Activated T-helper 2 cell treated with anti-CD3 and anti-CD28 coated beads, Interferon-gamma antibody, Interleukin-2, Interleukin-4, amounts not matched to agents 10 μg/mL and 5 μg/mL and 100 μg/mL, durations not matched to agents 14 hours and 24 hours and 36 hours (primary cell): Measurements from ENCODE around the gene ZNF134. TPM values are rescaled to one million over a fixed set of nuclear protein-coding genes. Genes with fewer than 3 reads are reported as not detected.

Experiments
- DNase-seq: peaks from one replicate; pipeline ENCODE4 v3.0.0; 2021; ENCODE audit warnings: low spot score
- H3K27ac Mint-ChIP-seq: one replicate; pipeline ENCODE4 v1.8.0; 2021; ENCODE audit warnings: mixed read lengths
- H3K27me3 Mint-ChIP-seq: one replicate; pipeline ENCODE4 v1.8.0; 2021; ENCODE audit warnings: low read depth, mixed read lengths
- H3K36me3 Mint-ChIP-seq: one replicate; pipeline ENCODE4 v1.8.0; 2021; ENCODE audit warnings: low read depth, mixed read lengths
- H3K4me1 Mint-ChIP-seq: one replicate; pipeline ENCODE4 v1.8.0; 2021; ENCODE audit warnings: low read depth, mixed read lengths
- H3K4me3 Mint-ChIP-seq: one replicate; pipeline ENCODE4 v1.8.0; 2021; ENCODE audit warnings: low read depth, mild to moderate bottlenecking, moderate library complexity, mixed read lengths
- H3K9me3 Mint-ChIP-seq: one replicate; pipeline ENCODE4 v1.8.0; 2021; ENCODE audit warnings: mixed read lengths
- intact Hi-C: fragments of 100-400 bp; cut with micrococcal nuclease; formaldehyde crosslinking; loops from one replicate; pipeline ENCODE4 v1.15.1; 2023
- total RNA-seq: library from RNA; stranded (reverse); gene quantifications from 2 replicates; pipeline ENCODE4 v1.2.3, GENCODE V29; 2022

ZNF134 gene
- total RNA-seq, 1 donor from 2014 or later: 7.9 TPM

DNA sequence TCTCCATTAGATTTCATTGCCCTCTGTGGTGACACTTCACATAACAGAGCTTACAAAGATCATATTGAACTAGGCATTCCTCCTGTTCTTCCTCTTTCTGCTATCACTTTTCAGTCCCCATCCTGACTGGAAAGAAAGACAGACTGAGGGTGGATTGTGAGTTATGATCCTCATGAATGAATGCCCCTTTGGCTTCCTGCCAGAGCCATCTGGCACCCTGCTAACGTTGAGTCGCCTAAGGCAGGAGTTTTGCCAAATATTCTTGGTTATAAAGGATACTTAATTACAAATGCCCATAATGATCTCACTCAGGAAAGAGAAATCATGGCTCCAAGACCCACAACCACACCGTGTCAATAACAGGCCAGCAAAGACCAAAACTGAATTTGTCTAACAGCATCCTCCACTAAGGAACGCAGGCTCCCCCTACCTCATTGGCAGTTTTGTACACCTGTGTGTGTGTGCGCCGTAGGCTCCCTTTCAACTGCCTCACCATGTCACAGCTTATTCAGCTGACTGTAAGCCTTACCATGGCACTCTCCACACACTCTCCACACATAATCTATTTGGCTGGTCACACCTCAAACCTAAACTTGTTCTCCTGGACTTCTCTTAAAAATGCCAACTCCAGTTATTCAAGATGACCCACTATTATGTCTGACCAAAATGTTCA is 34.4 kb downstream of the ZNF134 start:
- Mint-ChIP-seq H3K27ac (no peak overlapping the region), H3K36me3 (peaks cover 5% of the 10 kb centered on the region), H3K9me3 (peaks cover 68% of the 10 kb centered on the region), H3K4me3 (no peak overlapping the region), H3K27me3 (no peaks in the 10 kb centered on the region), H3K4me1 (no peaks in the 10 kb centered on the region)
- intact Hi-C loops: no loop called here
- no peak for DNase-seq

- peaks cover 80% of the 10 kb centered on the region for H3K9me3 Mint-ChIP-seq
Observed at GRCh38 chr19:57651654-57651996, 37.6 kb downstream of the ZNF134 start.

DNA sequence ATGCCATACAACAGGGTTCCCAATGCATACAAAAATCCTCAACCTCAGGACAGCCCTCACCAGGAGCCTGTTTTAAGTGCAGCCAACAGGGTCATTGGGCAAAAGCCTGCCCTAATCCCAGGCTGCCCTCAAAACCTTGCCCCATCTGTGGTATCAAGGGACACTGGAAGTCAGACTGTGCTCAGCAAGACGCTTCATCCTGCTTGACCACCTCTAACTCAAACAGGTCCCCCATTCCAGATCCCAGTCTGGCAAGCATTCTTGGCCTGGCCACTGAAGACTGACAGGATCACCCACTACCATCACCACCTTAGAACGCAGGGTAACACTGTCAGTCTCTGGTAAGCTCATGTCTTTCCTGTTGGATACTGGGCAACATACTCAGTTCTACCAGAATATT is 39.6 kb downstream of the ZNF134 start:
- H3K27ac Mint-ChIP-seq: no peak overlapping the region
- DNase-seq: no peak
- peaks cover 66% of the 10 kb centered on the region for H3K9me3 Mint-ChIP-seq
- intact Hi-C loops: no loop called here
- H3K4me3 Mint-ChIP-seq: no peak overlapping the region
- peaks cover 4% of the 10 kb centered on the region for H3K36me3 Mint-ChIP-seq
- no peaks in the 10 kb centered on the region for H3K27me3 Mint-ChIP-seq
- no peaks in the 10 kb centered on the region for H3K4me1 Mint-ChIP-seq

More at GRCh38 chr19:57651654-57651996, 37.6 kb downstream of the ZNF134 start:
- H3K27me3 Mint-ChIP-seq: no peaks in the 10 kb centered on the region
- no peak for DNase-seq
- intact Hi-C loops: no loop called here
- peaks cover 4% of the 10 kb centered on the region for H3K36me3 Mint-ChIP-seq
- no peak overlapping the region for H3K4me3 Mint-ChIP-seq
- H3K4me1 Mint-ChIP-seq: no peaks in the 10 kb centered on the region
- H3K27ac Mint-ChIP-seq: no peak overlapping the region

GRCh38 chr19:57655443-57655842 is 41.4 kb downstream of the ZNF134 start:
- H3K9me3 Mint-ChIP-seq: peaks cover 68% of the 10 kb centered on the region
- no peak overlapping the region for H3K27ac Mint-ChIP-seq
- peaks cover 4% of the 10 kb centered on the region for H3K36me3 Mint-ChIP-seq
- H3K27me3 Mint-ChIP-seq: no peaks in the 10 kb centered on the region
- H3K4me3 Mint-ChIP-seq: no peak overlapping the region
- no peak for DNase-seq
- intact Hi-C loops: no loop called here
- H3K4me1 Mint-ChIP-seq: no peaks in the 10 kb centered on the region

GRCh38 chr19:57656346-57656745 is 42.3 kb downstream of the ZNF134 start:
- peaks cover 69% of the 10 kb centered on the region for H3K9me3 Mint-ChIP-seq

DNA sequence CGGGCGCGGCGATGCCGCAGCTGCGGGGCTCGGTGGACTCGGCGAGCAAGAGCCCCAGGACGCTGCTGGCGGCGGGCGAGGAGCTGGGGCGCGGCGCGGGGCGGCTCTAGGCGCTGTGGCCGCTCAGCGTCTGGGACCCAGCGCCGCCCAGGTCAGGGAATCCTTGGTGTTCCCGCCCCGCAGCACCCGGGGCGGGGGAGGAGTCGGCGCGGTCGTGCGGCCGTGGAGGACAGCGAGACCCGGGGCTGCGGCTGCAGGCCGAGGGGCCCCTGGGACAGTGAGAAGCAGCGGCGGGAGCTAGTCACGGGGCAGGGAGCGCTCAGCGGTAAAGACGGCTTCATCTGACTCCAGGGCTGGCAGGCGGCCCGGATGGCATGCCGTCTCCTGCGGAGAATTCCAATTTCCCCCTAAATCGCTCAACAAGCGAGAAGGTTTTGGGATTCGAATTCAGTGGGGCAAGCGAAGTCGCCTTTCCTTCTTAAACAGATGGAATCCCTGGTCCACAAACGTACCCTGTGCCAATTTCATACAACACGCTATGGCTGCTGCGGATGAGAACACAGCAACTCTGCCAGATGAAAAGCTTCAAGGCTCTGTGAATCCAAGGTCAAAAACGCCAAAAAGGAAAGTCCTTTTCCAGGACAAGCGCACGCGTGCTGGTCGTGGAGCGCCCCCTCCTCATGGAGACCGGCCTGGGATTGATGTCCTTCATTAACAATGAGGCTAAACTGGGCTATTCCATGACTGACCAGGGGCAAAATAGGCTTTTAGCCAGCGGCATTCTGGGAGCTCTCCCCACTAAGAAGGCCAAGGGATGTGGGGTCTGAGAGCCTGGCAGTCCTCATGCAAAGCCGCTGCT is 50.5 kb downstream of the ZNF134 start:
- Mint-ChIP-seq H3K36me3 (no peaks in the 10 kb centered on the region), H3K27ac (no peak overlapping the region), H3K27me3 (peaks cover 9% of the 10 kb centered on the region), H3K9me3 (peaks cover 17% of the 10 kb centered on the region), H3K4me1 (no peaks in the 10 kb centered on the region), H3K4me3 (peak overlapping the region; percentile 79)
- intact Hi-C loops: no loop called here
- DNase-seq: no peak

More at GRCh38 chr19:57656346-57656745, 42.3 kb downstream of the ZNF134 start:
- no peaks in the 10 kb centered on the region for H3K27me3 Mint-ChIP-seq
- H3K27ac Mint-ChIP-seq: no peak overlapping the region
- intact Hi-C loops: no loop called here
- peaks cover 4% of the 10 kb centered on the region for H3K36me3 Mint-ChIP-seq
- H3K4me1 Mint-ChIP-seq: no peaks in the 10 kb centered on the region
- no peak overlapping the region for H3K4me3 Mint-ChIP-seq
- DNase-seq: no peak

DNA sequence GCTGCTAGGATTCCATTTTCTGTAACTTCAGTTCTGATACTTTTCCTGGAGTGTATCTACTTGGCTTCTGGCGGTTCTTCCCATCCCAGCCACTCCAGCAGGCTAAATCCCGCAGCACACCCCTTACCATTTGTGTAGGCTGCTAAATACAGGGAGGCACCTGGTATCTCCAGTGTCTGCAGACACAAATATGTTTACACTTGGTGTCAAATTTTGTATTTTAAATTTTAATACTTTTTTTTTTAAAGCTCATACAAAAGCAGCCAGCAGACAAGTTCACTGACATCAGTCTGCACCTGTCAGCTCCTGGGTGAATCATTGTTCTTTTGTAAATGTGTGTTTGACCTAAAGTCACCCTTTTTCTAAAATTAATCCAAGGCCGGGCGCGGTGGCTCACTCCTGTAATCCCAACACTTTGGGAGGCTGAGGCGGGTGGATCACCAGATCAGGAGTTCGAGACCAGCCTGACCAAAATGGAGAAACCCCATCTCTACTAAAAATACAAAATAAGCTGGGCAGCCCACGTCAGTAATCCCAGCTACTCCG is 51.3 kb downstream of the ZNF134 start:
- Mint-ChIP-seq H3K36me3 (no peaks in the 10 kb centered on the region), H3K4me3 (peak overlapping the region; percentile 21), H3K4me1 (no peaks in the 10 kb centered on the region), H3K9me3 (peaks cover 13% of the 10 kb centered on the region), H3K27ac (no peak overlapping the region), H3K27me3 (peaks cover 9% of the 10 kb centered on the region)
- DNase-seq: no peak
- intact Hi-C loops: no loop called here

- DNase-seq: no peak
- intact Hi-C loops: no loop called here
- Mint-ChIP-seq H3K4me1 (no peaks in the 10 kb centered on the region), H3K36me3 (no peaks in the 10 kb centered on the region), H3K9me3 (peaks cover 16% of the 10 kb centered on the region), H3K27me3 (peaks cover 9% of the 10 kb centered on the region), H3K4me3 (no peak overlapping the region), H3K27ac (no peak overlapping the region)
Observed at GRCh38 chr19:57667228-57667627, 53.2 kb downstream of the ZNF134 start.

DNA sequence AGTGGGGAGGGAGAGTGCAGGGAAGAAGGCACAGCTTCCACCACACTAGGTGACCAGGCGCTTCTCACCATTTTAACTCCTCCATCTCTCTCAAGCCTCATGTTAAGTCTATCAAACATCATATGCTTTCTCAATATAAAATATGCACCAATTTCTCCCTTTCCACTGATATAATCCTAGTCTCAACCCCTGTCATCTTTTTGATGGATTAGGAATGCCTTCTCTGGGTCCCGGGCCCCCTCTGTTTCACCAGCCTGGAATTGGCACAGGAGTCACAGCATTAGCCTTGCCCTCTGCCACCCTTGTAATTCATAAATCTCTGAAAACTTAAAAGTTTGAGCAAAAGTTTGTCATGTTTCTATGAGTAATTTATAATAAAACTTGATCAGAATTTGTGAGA is 54.6 kb downstream of the ZNF134 start, which contains the start of gene ZSCAN4:
TSS of gene ZSCAN4 (plus strand) at position 301 of the 400 bp plus-strand sequence. CDS start 7,211 bp downstream, outside the sequence.
- Mint-ChIP-seq H3K36me3 (no peaks in the 10 kb centered on the region), H3K27ac (no peak within 1 kb of the TSS), H3K9me3 (peaks cover 16% of the 10 kb centered on the region), H3K4me3 (no peak within 1 kb of the TSS), H3K27me3 (peaks cover 9% of the 10 kb centered on the region), H3K4me1 (no peaks in the 10 kb centered on the region)
- DNase-seq: no peak
- intact Hi-C loops: no loop called here

- H3K27ac Mint-ChIP-seq: no peak overlapping the region
- intact Hi-C loops: no loop called here
- no peak for DNase-seq
- peaks cover 27% of the 10 kb centered on the region for H3K9me3 Mint-ChIP-seq
- H3K36me3 Mint-ChIP-seq: no peaks in the 10 kb centered on the region
- H3K4me3 Mint-ChIP-seq: no peak overlapping the region
- H3K4me1 Mint-ChIP-seq: no peaks in the 10 kb centered on the region
- no peaks in the 10 kb centered on the region for H3K27me3 Mint-ChIP-seq
Observed at GRCh38 chr19:57671124-57671895, 57.3 kb downstream of the ZNF134 start.

DNA sequence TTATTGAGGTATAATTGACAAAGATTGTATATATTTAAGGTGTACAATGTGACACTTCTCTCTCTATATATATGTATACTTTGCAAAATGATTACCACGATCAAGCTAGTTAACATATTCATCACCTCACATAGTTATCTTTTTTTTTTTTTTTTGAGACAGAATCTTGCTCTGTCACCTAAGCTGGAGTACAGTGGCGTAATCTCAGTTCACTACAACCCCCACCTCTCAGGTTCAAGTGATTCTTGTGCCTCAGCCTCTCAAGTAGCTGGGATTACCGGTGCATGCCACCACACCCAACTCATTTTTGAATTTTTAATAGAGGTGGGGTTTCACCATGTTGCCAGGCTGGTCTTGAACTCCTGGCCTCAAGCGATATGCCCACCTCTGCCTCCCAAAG is 58.4 kb downstream of the ZNF134 start:
- no peaks in the 10 kb centered on the region for H3K4me1 Mint-ChIP-seq
- H3K4me3 Mint-ChIP-seq: no peak overlapping the region
- no peak overlapping the region for H3K27ac Mint-ChIP-seq
- intact Hi-C loops: no loop called here
- no peak for DNase-seq
- no peaks in the 10 kb centered on the region for H3K36me3 Mint-ChIP-seq
- H3K9me3 Mint-ChIP-seq: peaks cover 33% of the 10 kb centered on the region
- no peaks in the 10 kb centered on the region for H3K27me3 Mint-ChIP-seq
